ENCODE data around the gene TIMP1.

- TF ChIP-seq POLR2A (IDR thresholded peaks at IDR 0.05) (no peak), POLR2AphosphoS5 (IDR thresholded peaks at IDR 0.05) (no peak)
- TF ChIP-seq, protein P1, sequence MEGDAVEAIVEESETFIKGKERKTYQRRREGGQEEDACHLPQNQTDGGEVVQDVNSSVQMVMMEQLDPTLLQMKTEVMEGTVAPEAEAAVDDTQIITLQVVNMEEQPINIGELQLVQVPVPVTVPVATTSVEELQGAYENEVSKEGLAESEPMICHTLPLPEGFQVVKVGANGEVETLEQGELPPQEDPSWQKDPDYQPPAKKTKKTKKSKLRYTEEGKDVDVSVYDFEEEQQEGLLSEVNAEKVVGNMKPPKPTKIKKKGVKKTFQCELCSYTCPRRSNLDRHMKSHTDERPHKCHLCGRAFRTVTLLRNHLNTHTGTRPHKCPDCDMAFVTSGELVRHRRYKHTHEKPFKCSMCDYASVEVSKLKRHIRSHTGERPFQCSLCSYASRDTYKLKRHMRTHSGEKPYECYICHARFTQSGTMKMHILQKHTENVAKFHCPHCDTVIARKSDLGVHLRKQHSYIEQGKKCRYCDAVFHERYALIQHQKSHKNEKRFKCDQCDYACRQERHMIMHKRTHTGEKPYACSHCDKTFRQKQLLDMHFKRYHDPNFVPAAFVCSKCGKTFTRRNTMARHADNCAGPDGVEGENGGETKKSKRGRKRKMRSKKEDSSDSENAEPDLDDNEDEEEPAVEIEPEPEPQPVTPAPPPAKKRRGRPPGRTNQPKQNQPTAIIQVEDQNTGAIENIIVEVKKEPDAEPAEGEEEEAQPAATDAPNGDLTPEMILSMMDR (IDR thresholded peaks at IDR 0.05): no peak
Measured at GRCh38 chrX:47585273-47585672, 3.0 kb downstream of the TIMP1 start.
